ENCODE data around the gene MTMR12. TPM values are rescaled to one million over a fixed set of nuclear protein-coding genes. Genes with fewer than 3 reads are reported as not detected.

MTMR12 gene
- total and polyA plus RNA-seq, 2 of the 13 experiments (the other 11 are each of a cell fraction or from before 2014, with no cell fraction given) = 23.4 to 36.6 TPM

DNA sequence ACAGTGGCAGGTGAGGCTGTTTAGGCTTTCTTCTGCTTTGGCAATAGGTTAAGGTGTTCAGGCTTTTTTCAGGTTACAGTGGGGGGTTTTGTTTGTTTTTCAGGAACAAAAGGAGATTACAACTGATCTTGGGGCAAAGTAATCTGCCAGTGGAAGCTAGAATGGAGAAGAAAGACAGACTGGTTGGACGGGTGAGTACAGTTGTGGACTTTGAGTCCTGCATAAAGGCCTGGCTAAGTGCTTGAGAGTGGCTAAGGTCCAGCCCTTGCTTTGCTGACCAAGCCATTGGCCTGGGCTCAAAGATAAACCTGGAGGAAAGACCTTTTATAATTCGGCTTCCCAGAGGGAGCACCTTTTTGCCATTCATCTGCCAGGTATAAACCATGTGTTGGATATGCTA is 63.1 kb downstream of the MTMR12 start (continued):
- TF ChIP-seq, protein P1, sequence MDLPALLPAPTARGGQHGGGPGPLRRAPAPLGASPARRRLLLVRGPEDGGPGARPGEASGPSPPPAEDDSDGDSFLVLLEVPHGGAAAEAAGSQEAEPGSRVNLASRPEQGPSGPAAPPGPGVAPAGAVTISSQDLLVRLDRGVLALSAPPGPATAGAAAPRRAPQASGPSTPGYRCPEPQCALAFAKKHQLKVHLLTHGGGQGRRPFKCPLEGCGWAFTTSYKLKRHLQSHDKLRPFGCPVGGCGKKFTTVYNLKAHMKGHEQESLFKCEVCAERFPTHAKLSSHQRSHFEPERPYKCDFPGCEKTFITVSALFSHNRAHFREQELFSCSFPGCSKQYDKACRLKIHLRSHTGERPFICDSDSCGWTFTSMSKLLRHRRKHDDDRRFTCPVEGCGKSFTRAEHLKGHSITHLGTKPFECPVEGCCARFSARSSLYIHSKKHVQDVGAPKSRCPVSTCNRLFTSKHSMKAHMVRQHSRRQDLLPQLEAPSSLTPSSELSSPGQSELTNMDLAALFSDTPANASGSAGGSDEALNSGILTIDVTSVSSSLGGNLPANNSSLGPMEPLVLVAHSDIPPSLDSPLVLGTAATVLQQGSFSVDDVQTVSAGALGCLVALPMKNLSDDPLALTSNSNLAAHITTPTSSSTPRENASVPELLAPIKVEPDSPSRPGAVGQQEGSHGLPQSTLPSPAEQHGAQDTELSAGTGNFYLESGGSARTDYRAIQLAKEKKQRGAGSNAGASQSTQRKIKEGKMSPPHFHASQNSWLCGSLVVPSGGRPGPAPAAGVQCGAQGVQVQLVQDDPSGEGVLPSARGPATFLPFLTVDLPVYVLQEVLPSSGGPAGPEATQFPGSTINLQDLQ (CRISPR knock-in tag; IDR thresholded peaks at IDR 0.05) = no peak
- TF ChIP-seq HNRNPL (IDR thresholded peaks at IDR 0.05; ENCODE audit: low read depth, low read length) = no peak
- peak; percentile 81 for TF ChIP-seq HNF4G (IDR thresholded peaks at IDR 0.05; ENCODE audit: borderline replicate concordance, low read depth, low read length)
- no peak for TF ChIP-seq HNF4G (CRISPR knock-in tag; IDR thresholded peaks at IDR 0.05; ENCODE audit: borderline replicate concordance, low read depth)
- TF ChIP-seq TOPORS (CRISPR knock-in tag; IDR thresholded peaks at IDR 0.05) = peak; percentile 43; the same call in 1 of the 2 replicates
- TF ChIP-seq, protein P2, sequence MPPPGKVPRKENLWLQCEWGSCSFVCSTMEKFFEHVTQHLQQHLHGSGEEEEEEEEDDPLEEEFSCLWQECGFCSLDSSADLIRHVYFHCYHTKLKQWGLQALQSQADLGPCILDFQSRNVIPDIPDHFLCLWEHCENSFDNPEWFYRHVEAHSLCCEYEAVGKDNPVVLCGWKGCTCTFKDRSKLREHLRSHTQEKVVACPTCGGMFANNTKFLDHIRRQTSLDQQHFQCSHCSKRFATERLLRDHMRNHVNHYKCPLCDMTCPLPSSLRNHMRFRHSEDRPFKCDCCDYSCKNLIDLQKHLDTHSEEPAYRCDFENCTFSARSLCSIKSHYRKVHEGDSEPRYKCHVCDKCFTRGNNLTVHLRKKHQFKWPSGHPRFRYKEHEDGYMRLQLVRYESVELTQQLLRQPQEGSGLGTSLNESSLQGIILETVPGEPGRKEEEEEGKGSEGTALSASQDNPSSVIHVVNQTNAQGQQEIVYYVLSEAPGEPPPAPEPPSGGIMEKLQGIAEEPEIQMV (CRISPR knock-in tag; IDR thresholded peaks at IDR 0.05; ENCODE audit: low read depth) = no peak
- TF ChIP-seq ZMYM4 (CRISPR knock-in tag; IDR thresholded peaks at IDR 0.05) = peak; percentile 56
- TF ChIP-seq ZFP1 (CRISPR knock-in tag; IDR thresholded peaks at IDR 0.05) = no peak
- TF ChIP-seq ZNF572 (CRISPR knock-in tag; IDR thresholded peaks at IDR 0.05) = no peak
- 0 out of 2 replicates have a peak, but pooled peaks have one; percentile 23 for TF ChIP-seq NCOR1 (IDR thresholded peaks at IDR 0.05; ENCODE audit: borderline replicate concordance, low read length)
- TF ChIP-seq FOSL1 (CRISPR knock-in tag; IDR thresholded peaks at IDR 0.05; ENCODE audit: borderline replicate concordance) = no peak
- TF ChIP-seq YY1 (IDR thresholded peaks at IDR 0.05; ENCODE audit: insufficient read depth, insufficient replicate concordance, low read depth, low read length) = no peak
- TF ChIP-seq KAT2B (IDR thresholded peaks at IDR 0.05; ENCODE audit: borderline replicate concordance, low read depth, low read length) = no peak
- TF ChIP-seq SOX13 (IDR thresholded peaks at IDR 0.05) = no peak
- peak in 1 of 2 experiments; percentile 63; a peak in 2 of 4 replicates for TF ChIP-seq SOX13 (CRISPR knock-in tag; conservative IDR thresholded peaks at IDR 0.05 in 1 of 2, IDR thresholded peaks at IDR 0.05 in 1 of 2)
- TF ChIP-seq SOX6 (IDR thresholded peaks at IDR 0.05) = no peak
- TF ChIP-seq SOX6 (CRISPR knock-in tag; IDR thresholded peaks at IDR 0.05) = peak; percentile 57
- TF ChIP-seq PHF5A (CRISPR knock-in tag; IDR thresholded peaks at IDR 0.05; ENCODE audit: low read depth, unreplicated experiment) = no peak
- TF ChIP-seq MED8 (CRISPR knock-in tag; IDR thresholded peaks at IDR 0.05; ENCODE audit: insufficient replicate concordance) = no peak
- TF ChIP-seq ZNF326 (CRISPR knock-in tag; IDR thresholded peaks at IDR 0.05; ENCODE audit: borderline replicate concordance) = no peak
- TF ChIP-seq KAT8 (CRISPR knock-in tag; IDR thresholded peaks at IDR 0.05) = no peak
- TF ChIP-seq, protein P3, sequence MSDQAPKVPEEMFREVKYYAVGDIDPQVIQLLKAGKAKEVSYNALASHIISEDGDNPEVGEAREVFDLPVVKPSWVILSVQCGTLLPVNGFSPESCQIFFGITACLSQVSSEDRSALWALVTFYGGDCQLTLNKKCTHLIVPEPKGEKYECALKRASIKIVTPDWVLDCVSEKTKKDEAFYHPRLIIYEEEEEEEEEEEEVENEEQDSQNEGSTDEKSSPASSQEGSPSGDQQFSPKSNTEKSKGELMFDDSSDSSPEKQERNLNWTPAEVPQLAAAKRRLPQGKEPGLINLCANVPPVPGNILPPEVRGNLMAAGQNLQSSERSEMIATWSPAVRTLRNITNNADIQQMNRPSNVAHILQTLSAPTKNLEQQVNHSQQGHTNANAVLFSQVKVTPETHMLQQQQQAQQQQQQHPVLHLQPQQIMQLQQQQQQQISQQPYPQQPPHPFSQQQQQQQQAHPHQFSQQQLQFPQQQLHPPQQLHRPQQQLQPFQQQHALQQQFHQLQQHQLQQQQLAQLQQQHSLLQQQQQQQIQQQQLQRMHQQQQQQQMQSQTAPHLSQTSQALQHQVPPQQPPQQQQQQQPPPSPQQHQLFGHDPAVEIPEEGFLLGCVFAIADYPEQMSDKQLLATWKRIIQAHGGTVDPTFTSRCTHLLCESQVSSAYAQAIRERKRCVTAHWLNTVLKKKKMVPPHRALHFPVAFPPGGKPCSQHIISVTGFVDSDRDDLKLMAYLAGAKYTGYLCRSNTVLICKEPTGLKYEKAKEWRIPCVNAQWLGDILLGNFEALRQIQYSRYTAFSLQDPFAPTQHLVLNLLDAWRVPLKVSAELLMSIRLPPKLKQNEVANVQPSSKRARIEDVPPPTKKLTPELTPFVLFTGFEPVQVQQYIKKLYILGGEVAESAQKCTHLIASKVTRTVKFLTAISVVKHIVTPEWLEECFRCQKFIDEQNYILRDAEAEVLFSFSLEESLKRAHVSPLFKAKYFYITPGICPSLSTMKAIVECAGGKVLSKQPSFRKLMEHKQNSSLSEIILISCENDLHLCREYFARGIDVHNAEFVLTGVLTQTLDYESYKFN (CRISPR knock-in tag; conservative IDR thresholded peaks at IDR 0.05) = peak; percentile 44; the same call in 1 of the 2 replicates
- no peak for TF ChIP-seq SYNCRIP (IDR thresholded peaks at IDR 0.05; ENCODE audit: insufficient read depth, low read depth, low read length)

Data from HepG2 (cell line).